ENCODE data around the gene PRSS27. TPM values are rescaled to one million over a fixed set of nuclear protein-coding genes. Genes with fewer than 3 reads are reported as not detected.
A peak's percentile ranks its signal among the peaks of the same experiment; 100 is the strongest.

Gene PRSS27
- total and polyA plus RNA-seq, 2 of the 4 experiments (the other 2 are of a cell fraction) = under 0.01 to 0.58 TPM

GRCh38 chr16:2710711-2711231 is 9.3 kb downstream of the PRSS27 start:
- no peak overlapping the region for H4K91ac ChIP-seq (ENCODE audit: insufficient read depth, low read depth, low read length)
- H3K79me1 ChIP-seq (ENCODE audit: low read depth in 1 of 2, low read length in 2 of 2) = no peaks in the 10 kb centered on the region; a peak in 1 of 4 replicates
- H3K9me3 ChIP-seq (ENCODE audit: control insufficient read depth, insufficient read depth, low read length) = no peaks in the 10 kb centered on the region
- ChIA-PET POLR2A (ENCODE audit: unreplicated experiment) (no interaction called here), CTCF (no interaction called here)
- DNase-seq = no peak
- no peak overlapping the region for H3K23ac ChIP-seq (ENCODE audit: low read depth, low read length)
- H3K56ac ChIP-seq (ENCODE audit: extremely low read depth, insufficient read depth, low read length) = no peak overlapping the region
- peaks cover 19% of the 10 kb centered on the region for H3K36me3 ChIP-seq (ENCODE audit: control insufficient read depth, insufficient read depth, low read length)
- H2AK9ac ChIP-seq (replicated peaks; ENCODE audit: low read depth, low read length, poor library complexity) = peak overlapping the region; percentile 5
- intact Hi-C loops (cut with micrococcal nuclease) = no loop called here
- dilution Hi-C loops (cut with HindIII; ENCODE audit: low sequenced_read_pairs, unreplicated experiment) = no loop called here
- H2BK5ac ChIP-seq (ENCODE audit: low read depth, low read length, poor library complexity, severe bottlenecking) = no peak overlapping the region
- no peak overlapping the region for H3K18ac ChIP-seq (ENCODE audit: low read depth, low read length)
- H2AK5ac ChIP-seq (ENCODE audit: low read depth, low read length) = no peak overlapping the region
- H3K4me1 ChIP-seq (ENCODE audit: control insufficient read depth, insufficient read depth, low read length) = no peaks in the 10 kb centered on the region
- peaks cover 7% of the 10 kb centered on the region for H4K20me1 ChIP-seq (ENCODE audit: insufficient read depth, low read length)
- no peak overlapping the region for H2AFZ ChIP-seq (replicated peaks; ENCODE audit: low read length, poor library complexity)
- no peak for ATAC-seq (ENCODE audit: low read depth)
- no peak overlapping the region for H4K5ac ChIP-seq (ENCODE audit: low read depth, low read length)
- H3K27ac ChIP-seq (ENCODE audit: insufficient read depth, low read length) = no peak overlapping the region
- H3K4me3 ChIP-seq (ENCODE audit: insufficient read depth, low read depth, low read length) = no peak overlapping the region
- H3K4ac ChIP-seq (ENCODE audit: low read depth, low read length) = no peak overlapping the region
- no peak overlapping the region for H3K9ac ChIP-seq (ENCODE audit: low read depth, low read length)
- no peaks in the 10 kb centered on the region for H3K27me3 ChIP-seq (ENCODE audit: control insufficient read depth, insufficient read depth, low read length)
- no peak overlapping the region for H3K4me2 ChIP-seq (ENCODE audit: low read depth, low read length)
- BruUV-seq (replicated peaks) = no TSS peak
- no peaks in the 10 kb centered on the region; the same call in 1 of the 2 replicates for H3K9me1 ChIP-seq (ENCODE audit: insufficient read depth, low read length)
- no peak overlapping the region for H2BK120ac ChIP-seq (ENCODE audit: low read depth, low read length)
- no peak overlapping the region for H2BK15ac ChIP-seq (ENCODE audit: low read depth, low read length)
- no peak overlapping the region for H3K14ac ChIP-seq (replicated peaks; ENCODE audit: low read depth, low read length)
- no peak overlapping the region for H4K8ac ChIP-seq (ENCODE audit: low read depth in 2 of 2, low read length in 2 of 2)
- TF ChIP-seq MXI1 (IDR thresholded peaks at IDR 0.05; ENCODE audit: borderline replicate concordance, low read depth, low read length) (no peak), CEBPB (IDR thresholded peaks at IDR 0.05; ENCODE audit: low read depth, low read length) (no peak), BHLHE40 (IDR thresholded peaks at IDR 0.05; ENCODE audit: low read depth, low read length) (no peak), CTCF (conservative IDR thresholded peaks at IDR 0.05; ENCODE audit: low read depth, low read length) (no peak), FOS (IDR thresholded peaks at IDR 0.05; ENCODE audit: low read depth, low read length) (no peak), RFX5 (IDR thresholded peaks at IDR 0.05; ENCODE audit: low read depth, low read length) (no peak), RAD21 (IDR thresholded peaks at IDR 0.05; ENCODE audit: low read length) (no peak), MAFK (IDR thresholded peaks at IDR 0.05; ENCODE audit: low read depth, low read length) (no peak), POLR2A (IDR thresholded peaks at IDR 0.05; ENCODE audit: low read depth, low read length) (no peak), SMC3 (IDR thresholded peaks at IDR 0.05; ENCODE audit: low read depth, low read length) (no peak), RCOR1 (IDR thresholded peaks at IDR 0.05; ENCODE audit: insufficient replicate concordance, low read length) (no peak), NFE2L2 (IDR thresholded peaks at IDR 0.05; ENCODE audit: low read depth, low read length) (no peak), MAZ (IDR thresholded peaks at IDR 0.05; ENCODE audit: borderline replicate concordance, low read depth, low read length) (no peak), CHD1 (IDR thresholded peaks at IDR 0.05; ENCODE audit: low read depth, low read length) (no peak)
- TF ChIP-seq, protein P1, sequence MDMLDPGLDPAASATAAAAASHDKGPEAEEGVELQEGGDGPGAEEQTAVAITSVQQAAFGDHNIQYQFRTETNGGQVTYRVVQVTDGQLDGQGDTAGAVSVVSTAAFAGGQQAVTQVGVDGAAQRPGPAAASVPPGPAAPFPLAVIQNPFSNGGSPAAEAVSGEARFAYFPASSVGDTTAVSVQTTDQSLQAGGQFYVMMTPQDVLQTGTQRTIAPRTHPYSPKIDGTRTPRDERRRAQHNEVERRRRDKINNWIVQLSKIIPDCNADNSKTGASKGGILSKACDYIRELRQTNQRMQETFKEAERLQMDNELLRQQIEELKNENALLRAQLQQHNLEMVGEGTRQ (IDR thresholded peaks at IDR 0.05; ENCODE audit: low read depth, low read length) = no peak
- TF ChIP-seq, protein P2, sequence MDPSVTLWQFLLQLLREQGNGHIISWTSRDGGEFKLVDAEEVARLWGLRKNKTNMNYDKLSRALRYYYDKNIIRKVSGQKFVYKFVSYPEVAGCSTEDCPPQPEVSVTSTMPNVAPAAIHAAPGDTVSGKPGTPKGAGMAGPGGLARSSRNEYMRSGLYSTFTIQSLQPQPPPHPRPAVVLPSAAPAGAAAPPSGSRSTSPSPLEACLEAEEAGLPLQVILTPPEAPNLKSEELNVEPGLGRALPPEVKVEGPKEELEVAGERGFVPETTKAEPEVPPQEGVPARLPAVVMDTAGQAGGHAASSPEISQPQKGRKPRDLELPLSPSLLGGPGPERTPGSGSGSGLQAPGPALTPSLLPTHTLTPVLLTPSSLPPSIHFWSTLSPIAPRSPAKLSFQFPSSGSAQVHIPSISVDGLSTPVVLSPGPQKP (IDR thresholded peaks at IDR 0.05; ENCODE audit: borderline replicate concordance, low read depth, low read length) = no peak
- in situ Hi-C loops (cut with MboI; ENCODE audit: low sequenced_read_pairs) = no loop called here
- WGBS, 2 experiments (ENCODE audit: extremely low coverage in 2 of 2, insufficient read length in 1 of 2) = 88% methylated on average over 6 of the region's 11 CpGs; no CpG with 5 or more reads in 1 of the 2 experiments
- no peak overlapping the region for H2BK20ac ChIP-seq (ENCODE audit: low read depth, low read length)
